Measurements from ENCODE around the gene SYN1. TPM values are rescaled to one million over a fixed set of nuclear protein-coding genes. Genes with fewer than 3 reads are reported as not detected.
"Not testable (repeated sequence)": the region's sequence is repeated elsewhere in the genome, so short reads cannot be mapped to it uniquely, and the experiment has no call there.

SYN1 gene
- 2.0 TPM for polyA plus RNA-seq (2012; ENCODE audit: insufficient read depth, insufficient read length)

- peak within 1 kb of the TSS; percentile 46 for H3K4me3 ChIP-seq (ENCODE audit: low read length)
- peak; percentile 68 for DNase-seq (ENCODE audit: low read depth, low spot score)
Observed at GRCh38 chrX:47619486-47620302, at the start of gene SYN1. SYN1 (minus strand) TSS chrX:47619857; CDS start chrX:47619728, 129 bp downstream.

DNA sequence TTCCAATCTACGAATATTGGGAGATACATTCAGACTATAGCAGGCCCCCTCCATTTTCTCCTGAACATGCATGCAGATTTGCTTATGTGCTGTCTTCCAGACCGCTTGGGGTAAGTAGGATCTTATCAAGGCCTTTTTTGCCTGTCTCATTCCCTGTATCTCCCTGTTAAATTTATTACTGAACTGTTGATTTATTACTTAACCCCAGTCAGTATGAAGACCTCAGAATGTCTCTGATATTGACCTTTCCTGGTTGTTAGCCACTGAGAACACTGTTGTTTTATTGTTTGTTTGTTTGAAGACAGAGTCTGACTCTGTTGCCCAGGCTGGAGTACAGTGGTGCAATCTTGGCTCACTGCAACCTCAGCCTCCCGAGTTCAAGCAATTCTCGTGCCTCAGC is 46.1 kb upstream of the SYN1 start:
- H3K4me3 ChIP-seq (ENCODE audit: low read length); DNase-seq (ENCODE audit: low read depth, low spot score): not testable (repeated sequence)

DNA sequence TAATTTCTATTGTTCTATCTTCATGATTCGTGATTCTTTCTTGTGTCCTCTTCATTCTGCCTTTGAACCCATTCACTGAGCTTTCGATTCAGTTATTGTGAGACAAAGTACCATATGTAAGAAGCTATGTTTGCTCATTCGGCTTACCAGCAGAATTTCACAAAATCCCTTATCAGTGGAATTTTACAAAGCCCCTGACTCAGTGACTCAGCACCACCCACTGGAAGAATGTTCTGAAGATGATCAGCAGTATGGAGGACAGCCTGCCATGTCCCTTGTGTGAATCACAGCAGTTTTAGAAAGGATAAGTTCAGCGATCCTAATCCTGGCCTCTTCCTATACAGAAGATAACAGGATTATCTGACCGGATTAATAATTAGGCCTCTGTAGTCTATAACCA is 45.1 kb upstream of the SYN1 start:
- H3K4me3 ChIP-seq (ENCODE audit: low read length): no peak overlapping the region
- DNase-seq (ENCODE audit: low read depth, low spot score): no peak

DNA sequence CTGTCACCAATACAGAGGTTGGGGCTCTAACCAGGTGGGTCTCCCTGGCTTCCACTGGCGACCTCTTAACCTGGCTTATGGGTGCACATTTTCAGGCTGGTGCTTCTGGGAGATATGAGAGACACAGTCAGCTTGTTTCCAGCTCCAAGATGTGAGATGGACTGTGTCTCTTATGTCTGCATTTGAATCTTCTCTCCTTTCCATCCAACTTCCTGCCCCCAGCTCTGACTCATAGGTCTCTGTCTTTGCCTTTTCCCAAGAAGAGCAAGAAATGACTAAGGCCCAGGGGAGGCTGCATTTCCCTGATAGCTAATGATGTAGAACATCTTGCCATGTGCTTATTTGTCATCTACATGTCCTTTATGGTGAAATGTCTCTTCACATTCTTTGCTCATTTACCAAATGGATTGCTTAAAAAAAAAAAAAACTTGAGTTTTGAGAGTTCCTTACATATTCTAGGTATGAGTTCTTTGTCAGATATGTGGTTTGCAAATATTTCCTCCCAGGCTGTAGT is 42.5 kb upstream of the SYN1 start:
- DNase-seq (ENCODE audit: low read depth, low spot score): no peak

DNA sequence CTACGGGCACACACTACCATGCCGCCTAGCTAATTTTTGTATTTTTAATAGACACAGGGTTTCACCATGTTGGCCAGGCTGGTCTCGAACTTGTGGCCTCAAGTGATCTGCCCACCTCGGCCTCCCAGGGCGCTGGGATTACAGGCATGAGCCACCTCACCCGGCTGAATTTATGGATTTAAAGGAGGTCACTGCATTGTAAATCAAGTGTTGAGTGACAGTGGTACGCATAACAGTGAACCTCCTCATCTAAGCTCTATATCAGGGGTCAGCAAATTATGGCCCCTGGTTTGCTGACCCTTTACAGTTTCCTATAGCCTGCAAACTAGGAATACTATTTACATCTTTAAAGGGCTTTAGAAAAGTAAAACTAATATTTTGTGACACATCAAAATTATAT is 41.9 kb upstream of the SYN1 start:
- no peak overlapping the region for H3K4me3 ChIP-seq (ENCODE audit: low read length)

More for the DNA sequence above, 42.5 kb upstream of the SYN1 start:
- no peak overlapping the region for H3K4me3 ChIP-seq (ENCODE audit: low read length)

GRCh38 chrX:47659421-47659726 is 39.7 kb upstream of the SYN1 start:
- H3K4me3 ChIP-seq (ENCODE audit: low read length): peak overlapping the region; percentile 67
- no peak for DNase-seq (ENCODE audit: low read depth, low spot score)

More for the DNA sequence above, 41.9 kb upstream of the SYN1 start:
- DNase-seq (ENCODE audit: low read depth, low spot score): no peak

DNA sequence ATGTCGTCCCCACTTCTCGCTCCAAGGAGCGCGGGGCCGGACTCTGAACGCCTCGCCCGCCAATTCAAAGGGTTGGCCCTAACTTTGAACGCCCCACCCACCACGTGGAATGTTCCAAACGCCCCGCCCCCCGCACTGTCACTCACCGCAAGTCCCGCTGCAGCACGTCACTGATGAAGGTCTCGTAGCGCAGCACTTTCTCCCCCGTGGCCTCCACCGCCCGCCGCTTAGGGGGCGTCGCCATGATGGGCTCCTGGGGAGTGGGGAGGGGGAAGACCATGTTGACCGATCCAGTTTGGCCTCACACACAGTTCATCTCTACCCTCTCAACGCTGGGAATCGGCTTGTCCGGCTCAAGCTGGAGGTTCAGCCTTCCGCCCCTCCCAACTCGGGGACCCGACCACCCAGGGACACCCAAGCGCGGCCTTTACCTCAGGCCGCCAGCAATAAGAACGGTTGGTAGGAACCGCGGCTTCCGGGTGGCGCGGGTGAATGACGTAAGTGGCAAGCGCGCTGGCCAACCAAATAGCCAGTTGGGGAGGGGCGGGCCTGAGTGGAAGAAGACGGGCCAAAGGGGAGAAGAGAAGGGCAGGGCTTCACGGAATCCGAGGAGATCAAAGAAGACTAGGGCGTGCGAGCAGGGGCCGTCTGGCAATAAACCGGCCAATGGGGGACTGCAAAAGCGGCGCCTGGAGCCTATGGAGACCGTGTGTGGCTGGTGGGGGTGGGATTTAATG is 39.2 kb upstream of the SYN1 start, which contains the start of gene UXT:
TSS of gene UXT (minus strand) at position 497 of the 737 bp plus-strand sequence. CDS start at position 244, 253 bp downstream.
- peak; percentile 90 for DNase-seq (ENCODE audit: low read depth, low spot score)
- peak within 1 kb of the TSS; percentile 67 for H3K4me3 ChIP-seq (ENCODE audit: low read length)

DNA sequence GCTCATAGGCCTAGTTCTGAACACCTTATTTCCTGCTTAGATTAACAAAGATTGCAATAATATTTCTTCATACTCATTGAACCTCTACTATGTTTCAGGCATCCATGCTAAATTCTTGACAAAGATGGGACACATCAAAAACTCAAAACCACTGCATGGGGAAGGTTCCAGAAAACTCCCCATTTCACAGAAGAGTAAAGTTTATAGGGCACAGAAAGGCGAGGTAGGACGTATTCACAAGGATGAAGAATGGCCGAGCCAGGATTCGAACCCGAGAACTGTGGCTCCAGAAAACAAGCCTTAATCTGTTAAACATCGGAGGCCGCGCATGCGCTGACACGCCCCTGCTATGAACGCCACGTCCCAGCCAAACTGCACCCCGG is 38.6 kb upstream of the SYN1 start:
- H3K4me3 ChIP-seq (ENCODE audit: low read length): peak overlapping the region; percentile 67
- no peak for DNase-seq (ENCODE audit: low read depth, low spot score)

DNA sequence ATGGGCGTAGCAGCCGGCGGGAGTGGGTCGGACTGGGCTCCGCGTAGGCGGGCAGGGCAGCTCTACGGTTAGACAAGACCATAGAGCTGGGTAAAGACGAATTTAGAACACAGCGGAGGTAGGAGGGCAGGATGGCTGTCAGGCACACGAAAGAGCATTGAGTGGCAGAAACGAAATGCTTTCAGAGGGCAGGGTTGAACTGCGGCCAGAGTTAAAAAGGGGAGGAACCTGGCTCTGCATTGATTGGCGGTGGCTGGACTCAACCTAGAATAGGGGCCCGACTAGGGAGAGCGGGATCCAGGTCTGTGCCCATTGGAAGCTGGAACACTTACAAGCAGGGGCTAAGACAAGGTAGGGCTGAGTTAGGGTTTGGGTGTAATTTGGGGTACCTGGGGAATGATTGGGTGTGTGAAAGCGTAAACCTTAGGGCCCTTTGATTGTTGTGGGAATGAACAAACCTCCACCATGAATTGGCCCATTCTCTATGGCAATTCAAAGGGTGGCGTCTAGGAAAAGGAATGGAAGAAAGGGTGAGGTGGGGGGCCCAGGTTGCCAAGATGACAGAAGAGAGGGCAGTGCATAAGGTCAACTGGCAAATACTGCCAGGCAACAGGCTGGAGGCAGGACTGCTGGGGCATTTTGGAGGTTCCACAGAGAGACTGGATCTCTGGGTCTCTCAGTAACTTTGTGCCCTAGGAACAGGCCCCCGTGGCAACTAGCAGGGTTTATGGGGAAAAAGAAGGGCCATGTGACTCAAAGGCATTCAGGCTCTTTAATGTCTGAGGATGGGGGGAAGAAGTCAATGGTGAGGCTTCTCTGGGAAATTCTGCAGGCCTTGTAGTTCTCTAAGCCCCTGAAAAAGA is 31.6 kb upstream of the SYN1 start:
- peak overlapping the region; percentile 53 for H3K4me3 ChIP-seq (ENCODE audit: low read length)
- DNase-seq (ENCODE audit: low read depth, low spot score): no peak

DNA sequence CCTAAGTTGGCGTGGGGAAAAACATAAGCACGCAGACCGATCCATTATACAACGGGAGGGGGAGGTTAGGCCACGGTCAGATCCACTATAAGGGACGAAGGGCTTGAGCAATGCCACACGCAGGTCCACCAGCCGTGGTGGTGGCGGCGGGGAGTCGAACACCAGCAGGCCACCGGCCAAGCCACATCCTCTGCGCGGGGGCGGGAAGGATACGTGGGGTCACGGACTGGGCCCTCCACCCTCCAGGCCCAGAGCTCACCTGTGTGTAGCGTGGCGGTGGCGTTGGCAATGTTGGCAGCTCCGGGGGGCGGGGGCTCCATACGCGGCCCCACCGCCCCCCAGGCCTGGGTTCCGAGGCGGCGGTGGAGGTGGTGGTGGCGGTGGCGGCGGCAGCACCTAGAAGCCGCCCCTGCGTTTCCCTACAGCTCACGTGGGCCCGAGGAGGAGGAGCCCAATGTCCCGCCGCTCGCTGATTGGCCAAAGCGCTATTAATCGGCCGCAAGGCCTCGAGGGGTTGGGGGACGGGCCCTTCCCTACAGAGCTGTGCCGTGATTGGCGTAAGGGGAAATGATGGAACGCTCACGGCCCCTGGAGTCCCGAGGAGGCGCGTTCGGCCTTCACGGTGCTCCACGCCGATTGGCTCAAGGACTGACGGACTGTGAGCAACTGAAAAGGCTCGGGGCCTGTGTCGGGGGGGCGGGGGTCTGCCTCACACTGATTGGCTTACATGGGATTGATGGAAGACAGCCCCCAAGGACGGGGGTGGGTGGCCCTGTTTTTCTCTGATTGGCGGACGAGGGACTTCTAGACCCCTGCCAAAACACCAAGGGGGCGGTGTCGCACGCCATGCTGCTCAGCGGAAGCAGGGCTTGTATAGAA is 30.7 kb upstream of the SYN1 start, which contains the start of gene ELK1:
TSS of gene ELK1 (minus strand) at position 400 of the 879 bp plus-strand sequence. CDS start 9,122 bp downstream, outside the sequence.
- peak; percentile 96 for DNase-seq (ENCODE audit: low read depth, low spot score)
- H3K4me3 ChIP-seq (ENCODE audit: low read length): peak within 1 kb of the TSS; percentile 73

DNA sequence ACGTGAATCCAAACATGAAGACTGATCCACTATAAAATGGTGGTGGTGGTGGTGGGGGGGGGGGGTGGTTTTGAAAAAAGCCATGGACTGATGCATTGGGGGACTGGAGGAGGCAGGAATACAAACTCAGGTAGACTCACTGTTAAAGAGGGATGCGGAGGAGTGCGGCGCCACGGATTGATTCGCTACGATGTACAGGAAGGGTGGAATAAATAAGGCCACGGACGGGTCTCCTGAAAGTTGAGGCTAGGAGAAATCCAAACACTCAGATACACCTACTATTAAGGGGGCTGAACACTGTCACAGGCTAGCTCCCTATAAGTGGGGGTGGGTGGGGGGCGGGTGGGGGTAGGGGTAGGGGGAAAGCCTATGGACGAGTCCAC is 30.1 kb upstream of the SYN1 start:
- DNase-seq (ENCODE audit: low read depth, low spot score): no peak
- peak overlapping the region; percentile 73 for H3K4me3 ChIP-seq (ENCODE audit: low read length)

DNA sequence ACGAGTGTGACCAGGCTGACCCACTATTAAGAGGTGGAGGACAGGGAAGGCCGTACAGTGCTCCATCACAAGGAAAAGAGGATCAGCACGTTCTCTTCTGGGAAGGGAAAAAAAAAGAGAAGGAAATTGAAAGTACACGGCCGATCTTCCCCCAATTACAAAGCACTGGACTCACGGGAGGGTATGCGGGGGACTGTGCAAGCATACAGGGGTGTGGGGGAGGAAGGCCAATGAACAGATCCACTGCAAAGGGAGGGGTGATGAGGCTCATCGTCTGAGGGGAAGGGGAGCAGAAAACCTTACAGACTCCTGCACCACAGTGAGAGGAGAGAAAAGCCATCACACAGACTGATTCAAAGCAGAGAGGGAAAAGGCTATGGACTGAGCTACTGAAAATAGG is 29.6 kb upstream of the SYN1 start:
- no peak for DNase-seq (ENCODE audit: low read depth, low spot score)
- peak overlapping the region; percentile 73 for H3K4me3 ChIP-seq (ENCODE audit: low read length)

GRCh38 chrX:47648376-47648775 is 28.7 kb upstream of the SYN1 start:
- H3K4me3 ChIP-seq (ENCODE audit: low read length): no peak overlapping the region
- DNase-seq (ENCODE audit: low read depth, low spot score): no peak

DNA sequence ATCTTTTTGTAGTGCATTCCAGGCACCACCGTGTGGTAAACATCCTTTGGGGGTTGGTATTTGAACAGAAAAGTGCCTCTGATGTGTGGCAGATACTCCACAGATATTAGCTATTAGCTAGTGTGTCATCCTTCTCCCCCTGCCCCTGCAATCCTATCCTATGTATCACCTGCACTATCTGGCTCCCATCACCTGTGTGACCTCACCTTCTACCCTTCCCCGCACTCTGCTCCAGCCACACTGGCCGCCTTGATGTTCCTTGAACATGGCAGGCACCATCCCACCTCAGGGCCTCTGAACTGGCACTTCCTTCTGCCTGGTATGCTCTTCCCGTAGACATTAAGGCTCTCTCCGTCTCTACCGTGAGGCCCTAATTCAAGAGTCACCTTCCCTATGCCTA is 27.0 kb upstream of the SYN1 start:
- H3K4me3 ChIP-seq (ENCODE audit: low read length): no peak overlapping the region
- no peak for DNase-seq (ENCODE audit: low read depth, low spot score)

- no peak overlapping the region for H3K4me3 ChIP-seq (ENCODE audit: low read length)
- no peak for DNase-seq (ENCODE audit: low read depth, low spot score)
Observed at GRCh38 chrX:47645530-47645929, 25.9 kb upstream of the SYN1 start.

- H3K4me3 ChIP-seq (ENCODE audit: low read length): no peak overlapping the region
- peak; percentile 42 for DNase-seq (ENCODE audit: low read depth, low spot score)
Observed at GRCh38 chrX:47644557-47645091, 25.0 kb upstream of the SYN1 start.

- H3K4me3 ChIP-seq (ENCODE audit: low read length): no peak overlapping the region
- DNase-seq (ENCODE audit: low read depth, low spot score): no peak
Observed at GRCh38 chrX:47643926-47644325, 24.3 kb upstream of the SYN1 start.

GRCh38 chrX:47638816-47639215 is 19.2 kb upstream of the SYN1 start:
- no peak overlapping the region for H3K4me3 ChIP-seq (ENCODE audit: low read length)

More at GRCh38 chrX:47638816-47639215, 19.2 kb upstream of the SYN1 start:
- no peak for DNase-seq (ENCODE audit: low read depth, low spot score)

Data from Jurkat, Clone E6-1 (cell line).